GM21367 (cell line): ENCODE data around the gene IL13RA1.
"Not testable (repeated sequence)": the region's sequence is repeated elsewhere in the genome, so short reads cannot be mapped to it uniquely, and the experiment has no call there.

Source experiments
- ATAC-seq: cut with Tn5 transposase; IDR thresholded peaks from one replicate; pipeline ENCODE4 v1.9.1; 2021; ENCODE audit not compliant: unreplicated experiment

The IL13RA1 gene

DNA sequence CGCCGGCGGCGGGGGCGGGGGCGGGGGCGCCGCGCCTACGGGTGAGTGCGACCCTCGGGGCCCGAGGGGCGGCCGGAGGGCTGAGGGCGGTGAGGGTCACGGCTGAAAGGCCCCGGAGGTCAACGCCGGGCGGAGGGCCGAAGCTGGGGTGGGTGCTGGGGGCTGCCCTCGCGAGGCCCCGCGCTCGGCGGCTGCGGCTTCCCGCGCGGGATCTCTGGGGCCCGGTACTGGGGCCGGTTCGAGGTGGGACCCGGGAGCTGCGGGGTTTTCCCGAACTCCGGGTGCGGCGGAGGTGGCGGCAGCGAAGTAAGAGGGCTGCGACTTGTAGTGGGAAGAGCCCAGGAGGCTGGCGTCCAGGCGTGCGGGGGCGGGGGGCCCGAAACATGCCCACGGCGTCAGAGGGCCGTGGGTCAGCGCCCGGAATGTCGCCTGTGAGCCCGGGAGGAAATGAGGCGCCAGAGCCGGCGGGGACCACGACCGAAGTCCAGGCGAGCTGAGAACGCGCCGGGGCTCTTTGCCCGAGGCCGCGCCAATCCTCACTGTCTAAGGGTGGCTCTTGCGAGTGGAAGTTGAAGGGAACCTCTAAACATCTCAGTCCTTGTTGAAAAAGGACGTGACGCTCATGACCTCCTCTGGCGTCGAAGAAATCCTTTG, 407 bp downstream of the IL13RA1 start:
- no peak for ATAC-seq

DNA sequence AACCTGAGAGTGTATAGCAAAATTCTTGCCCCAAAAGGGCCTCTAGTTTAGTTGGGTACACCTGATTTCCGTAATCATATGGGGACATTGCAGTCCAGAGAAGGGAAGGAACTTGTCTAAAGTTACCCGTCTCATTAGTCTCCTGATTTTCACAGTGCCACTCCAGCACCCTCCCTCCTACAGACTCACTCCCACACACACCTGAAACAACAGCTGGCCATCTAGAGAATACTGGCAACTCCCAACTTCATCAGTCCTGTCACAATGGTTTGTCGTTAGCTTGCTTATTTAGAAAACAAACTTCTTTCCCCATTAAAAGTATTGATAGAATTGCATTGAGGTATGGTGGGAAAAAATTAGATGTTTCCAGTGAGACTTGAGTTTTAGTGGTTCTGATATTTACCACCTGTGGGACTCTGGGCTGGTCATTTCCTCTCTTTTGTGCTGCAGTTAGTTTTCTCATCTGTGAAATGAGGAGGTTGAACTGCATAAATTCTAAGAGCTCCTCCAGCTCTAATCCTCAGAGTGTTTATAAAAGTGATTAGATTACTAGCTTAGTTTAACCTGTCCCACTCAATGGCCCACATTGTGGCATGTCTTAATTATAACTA, 1.7 kb downstream of the IL13RA1 start:
- no peak for ATAC-seq

DNA sequence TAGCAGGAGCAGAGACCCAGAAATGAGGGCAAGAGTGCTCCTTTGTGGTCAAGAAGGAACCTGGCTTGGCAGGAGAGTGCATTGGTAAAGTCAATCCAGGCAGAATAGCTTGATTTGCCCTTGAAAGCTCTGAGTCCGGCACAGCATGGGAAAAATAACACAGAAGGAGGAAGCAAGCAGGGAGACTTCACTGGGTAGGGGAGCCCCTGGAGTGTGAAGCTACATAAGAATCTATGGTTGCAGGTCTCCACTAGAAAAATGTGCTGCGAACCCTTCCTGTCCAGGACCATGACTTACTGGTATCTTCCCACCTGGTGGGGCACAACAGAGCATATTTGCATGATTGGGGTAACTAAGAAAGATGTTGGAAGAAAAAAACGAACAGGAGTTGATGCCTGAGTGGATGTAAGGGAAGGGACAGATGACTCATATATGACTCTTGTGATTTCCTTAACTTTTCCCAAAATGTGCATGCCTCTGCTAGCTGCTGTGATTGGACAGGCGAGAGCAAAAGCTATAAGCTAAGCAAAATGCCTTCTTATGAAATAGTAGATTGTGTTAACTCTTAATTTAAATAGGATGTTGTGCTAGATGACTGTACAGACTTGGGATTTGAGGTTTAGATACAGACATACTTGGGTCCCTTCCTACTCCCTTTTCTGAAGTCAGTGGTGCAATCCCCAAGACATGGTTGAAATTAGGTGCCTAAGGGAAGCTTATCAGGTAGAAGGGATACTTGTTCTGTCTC, 3.3 kb downstream of the IL13RA1 start:
- no peak for ATAC-seq

DNA sequence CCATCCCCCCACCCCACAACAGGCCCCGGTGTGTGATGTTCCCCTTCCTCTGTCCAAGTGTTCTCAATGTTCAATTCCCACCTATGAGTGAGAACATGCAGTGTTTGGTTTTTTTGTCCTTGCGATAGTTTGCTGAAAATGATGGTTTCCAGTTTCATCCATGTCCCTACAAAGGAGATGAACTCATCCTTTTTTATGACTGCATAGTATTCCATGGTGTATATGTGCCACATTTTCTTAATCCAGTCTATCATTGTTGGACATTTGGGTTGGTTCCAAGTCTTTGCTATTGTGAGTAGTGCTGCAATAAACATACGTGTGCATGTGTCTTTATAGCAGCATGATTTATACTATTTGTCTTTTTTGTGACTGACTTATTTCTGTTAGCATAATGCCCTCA, 5.1 kb downstream of the IL13RA1 start:
- not testable (repeated sequence) for ATAC-seq

DNA sequence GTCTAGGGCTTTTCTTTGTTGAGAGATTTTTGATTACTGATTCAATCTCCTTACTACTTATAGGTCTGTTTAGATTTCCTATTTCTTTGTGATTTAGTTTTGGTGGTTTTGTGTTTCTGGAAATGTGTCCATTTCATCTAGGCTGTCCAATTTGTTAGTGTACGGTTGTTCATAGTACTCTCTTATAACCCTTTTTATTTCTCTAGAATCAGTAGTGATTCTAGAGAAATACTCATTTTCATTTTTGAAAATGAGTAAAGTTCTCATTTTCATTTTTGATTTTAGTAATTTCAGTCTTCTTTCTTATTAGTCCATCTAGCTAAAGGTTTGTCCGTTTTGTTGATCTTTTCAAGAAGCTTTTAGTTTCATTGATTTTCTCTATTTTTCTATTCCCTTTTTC, 7.5 kb downstream of the IL13RA1 start:
- ATAC-seq = no peak

DNA sequence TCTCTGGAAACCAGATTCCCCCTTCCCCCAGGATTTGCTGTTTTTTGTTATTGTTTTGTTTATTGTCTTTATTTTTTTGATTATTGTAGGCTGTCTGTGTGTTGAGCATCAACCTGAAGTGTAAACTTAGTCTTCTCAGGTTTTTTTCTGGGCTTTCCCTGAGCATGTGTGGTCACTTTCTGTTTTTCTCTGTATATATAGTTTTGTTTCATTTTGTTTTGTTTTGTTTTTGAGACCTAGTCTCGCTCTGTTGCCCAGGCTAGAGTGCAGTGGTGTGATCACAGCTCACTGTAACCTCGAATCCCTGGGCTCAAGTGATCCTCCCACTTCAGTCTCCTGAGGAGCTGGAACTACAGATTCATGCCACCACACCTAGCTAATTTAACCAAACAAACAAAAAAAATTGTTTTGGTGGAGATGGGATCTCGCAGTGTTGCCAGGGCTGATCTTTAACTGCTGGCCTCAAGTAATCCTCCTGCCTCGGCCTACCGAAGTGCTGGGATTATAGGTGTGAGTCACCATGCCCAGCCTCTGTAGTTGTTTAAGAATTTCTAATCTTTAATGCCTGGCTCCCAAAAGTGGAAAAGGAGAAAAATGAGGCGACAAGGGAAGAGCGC, 9.1 kb downstream of the IL13RA1 start:
- ATAC-seq = peak; percentile 87

DNA sequence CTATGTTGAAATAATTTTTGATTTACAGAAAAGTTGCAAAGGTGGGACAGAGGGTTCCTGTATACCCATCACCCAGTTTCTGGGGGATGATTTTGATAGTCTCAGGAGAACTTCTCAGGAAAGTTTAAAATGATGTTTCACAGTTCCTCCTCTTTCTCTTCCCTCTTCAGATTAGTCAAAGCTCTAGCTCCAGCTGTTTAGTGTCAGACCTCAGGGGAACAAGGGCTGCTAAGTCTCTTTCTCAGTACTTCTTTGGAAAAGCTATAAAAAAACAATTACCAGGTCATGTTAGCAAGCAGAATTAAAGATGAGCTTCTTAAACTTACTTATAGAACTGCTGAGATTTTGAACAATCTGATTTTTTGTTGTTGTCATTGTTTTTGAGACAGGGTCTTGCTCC, 12.2 kb downstream of the IL13RA1 start:
- ATAC-seq = no peak

DNA sequence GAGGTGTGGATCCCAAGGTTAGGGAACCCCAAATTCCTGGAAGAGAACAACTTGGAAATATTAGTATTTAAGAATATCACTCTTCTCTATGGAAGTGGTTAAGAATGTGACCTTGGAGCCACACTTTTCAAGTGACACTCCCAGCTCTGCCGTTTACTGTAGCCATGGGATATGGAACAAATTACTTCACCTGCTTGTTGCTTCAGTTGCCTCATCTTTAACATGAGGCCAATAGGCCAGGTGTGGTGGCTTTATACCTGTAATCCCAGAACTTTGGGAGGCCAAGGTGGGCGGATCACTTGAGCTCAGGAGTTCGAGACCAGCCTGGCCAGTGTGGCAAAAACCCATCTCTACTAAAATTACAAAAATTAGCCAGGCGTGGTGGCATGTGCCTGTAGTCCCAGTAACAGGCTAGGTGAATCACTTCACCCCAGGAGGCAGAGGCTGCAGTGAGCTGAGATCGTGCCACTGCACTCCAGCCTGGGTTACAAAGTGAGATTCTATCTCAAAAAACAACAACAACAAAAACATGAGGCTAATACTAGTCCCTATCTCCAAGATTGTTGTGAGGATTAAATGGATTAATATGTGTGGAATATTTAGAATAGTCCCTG, 13.0 kb downstream of the IL13RA1 start:
- no peak for ATAC-seq

DNA sequence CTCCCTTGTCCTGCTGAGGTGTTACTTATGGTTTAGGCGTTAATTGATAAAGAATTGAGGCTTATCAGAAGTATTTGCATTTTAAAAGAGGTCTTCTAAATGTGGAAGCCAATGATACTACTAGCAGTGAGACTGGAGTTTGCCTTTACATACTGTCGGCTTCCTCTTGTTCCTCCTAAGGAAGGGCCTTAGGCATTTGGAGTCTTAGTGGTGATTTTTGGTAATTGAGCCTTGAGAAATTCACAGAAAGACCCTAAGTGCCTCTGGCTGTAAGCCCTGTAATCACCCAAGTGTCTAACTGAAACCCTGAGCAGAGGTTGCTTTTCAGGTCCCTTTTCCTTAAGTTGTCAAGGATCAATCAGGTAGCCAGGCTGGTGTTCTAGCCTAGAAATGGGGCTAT, 14.8 kb downstream of the IL13RA1 start:
- ATAC-seq = no peak

DNA sequence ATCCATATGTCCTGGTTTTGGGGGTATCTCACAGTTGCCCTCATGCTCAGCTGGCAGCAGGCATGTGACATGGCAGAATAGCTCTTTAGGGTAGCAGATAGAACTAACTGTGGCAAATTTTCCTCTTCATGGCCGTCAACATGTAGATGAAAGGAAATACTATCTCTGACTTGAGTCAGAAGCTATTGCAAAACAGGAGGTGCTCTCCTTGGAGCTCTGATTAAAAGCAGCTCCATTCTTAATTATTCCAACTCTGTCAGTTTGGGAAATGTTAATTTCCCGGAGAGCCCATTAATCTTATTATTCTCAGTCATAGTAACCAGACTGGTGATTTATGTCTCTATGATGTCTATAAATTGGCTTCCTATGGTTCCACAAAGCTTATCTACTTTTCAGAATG, 18.2 kb downstream of the IL13RA1 start:
- no peak for ATAC-seq

DNA sequence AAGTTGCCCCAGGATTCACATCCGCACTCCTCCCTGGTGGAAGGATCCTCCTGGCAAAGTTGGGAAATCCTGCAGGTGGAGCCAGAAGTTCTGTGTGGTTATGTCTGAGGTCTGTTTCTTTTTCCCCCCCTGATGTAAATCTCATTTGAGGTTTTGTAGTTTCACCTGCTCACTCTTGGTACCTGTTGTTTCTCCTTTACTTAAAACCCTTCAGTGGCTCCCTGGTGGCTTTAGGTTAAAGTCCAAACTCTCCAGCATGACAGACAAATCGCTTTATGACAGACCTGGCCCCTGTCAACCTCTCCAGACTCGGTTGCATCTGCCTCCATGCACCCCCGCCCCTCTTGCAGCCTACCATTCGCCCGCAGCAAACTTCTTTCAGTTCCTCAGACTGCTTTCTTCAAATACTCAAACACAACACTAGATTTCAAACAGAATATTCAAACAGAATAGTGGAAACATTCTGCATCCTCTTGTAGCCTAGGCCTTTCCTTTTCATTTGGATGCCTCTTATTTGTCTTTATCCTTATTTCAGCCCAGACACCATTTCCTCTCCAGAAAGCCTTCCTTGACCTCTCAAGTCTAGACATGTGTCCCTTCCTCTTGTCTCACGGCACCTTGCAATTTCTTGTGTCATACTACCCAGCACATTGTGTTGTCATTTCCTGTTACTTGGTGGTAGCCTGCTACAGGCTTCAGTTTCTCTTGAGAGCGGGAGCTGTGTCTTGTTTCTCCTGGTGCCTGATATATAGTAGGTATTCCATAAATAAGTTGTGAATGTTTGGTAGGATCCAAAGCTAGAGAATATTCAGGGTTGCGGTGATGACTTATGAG, 24.8 kb downstream of the IL13RA1 start:
- ATAC-seq = peak; percentile 83

DNA sequence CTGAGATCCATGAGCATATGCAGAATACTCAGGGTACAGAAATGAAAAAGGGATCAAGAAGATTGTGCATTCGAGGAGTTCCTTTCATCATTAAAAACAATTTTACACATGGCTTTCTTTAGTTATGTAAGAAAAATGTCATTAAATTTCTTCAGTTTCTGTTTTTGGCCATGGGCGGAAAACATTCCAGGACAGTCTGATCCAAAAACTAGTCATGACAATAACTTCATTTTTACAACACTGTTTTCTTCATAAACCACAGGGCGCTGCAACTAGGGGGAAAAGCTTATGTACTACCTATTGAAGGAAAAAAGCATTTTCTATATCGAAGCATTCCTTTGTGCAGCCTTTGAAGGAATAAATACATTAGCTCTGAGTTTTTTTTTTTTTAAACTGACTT, 28.2 kb downstream of the IL13RA1 start:
- no peak for ATAC-seq

DNA sequence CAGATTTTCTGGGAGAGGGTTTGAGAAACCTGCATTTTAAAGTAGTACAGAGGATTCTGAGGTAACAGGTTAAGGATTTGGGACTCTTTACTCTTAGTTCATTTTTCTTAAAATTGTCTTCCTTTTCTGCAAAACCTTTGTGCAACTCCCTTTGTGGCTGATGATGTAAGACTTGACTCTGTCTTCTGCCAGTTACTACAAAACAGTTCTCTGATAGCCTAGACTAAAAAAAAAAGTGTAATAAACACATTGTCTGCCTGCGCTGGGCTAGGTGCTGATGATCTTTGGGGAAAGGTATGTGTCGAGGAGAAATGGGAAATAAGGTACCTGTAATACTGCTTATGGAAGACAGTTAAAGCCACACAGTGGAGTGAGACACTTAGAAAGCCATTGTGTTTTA, 28.7 kb downstream of the IL13RA1 start:
- ATAC-seq = no peak

DNA sequence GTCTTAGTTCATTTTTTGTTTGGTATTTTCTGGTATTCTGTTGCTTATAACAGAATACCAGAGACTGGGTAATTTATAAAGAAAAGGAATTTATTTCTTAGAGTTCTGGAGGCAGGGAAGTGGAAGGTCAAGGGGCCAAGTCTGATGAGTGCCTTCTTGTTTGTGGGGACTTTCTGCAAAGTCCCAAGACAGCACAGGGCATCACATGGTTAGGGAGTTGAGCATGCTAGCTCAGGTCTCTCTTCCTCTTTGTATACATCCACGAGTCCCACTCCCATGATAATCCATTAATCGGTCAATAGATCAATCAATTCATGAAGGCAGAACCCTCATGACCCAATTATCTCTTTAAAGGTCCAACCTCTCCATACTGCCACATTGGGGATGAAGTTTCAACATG, 31.1 kb downstream of the IL13RA1 start:
- no peak for ATAC-seq

DNA sequence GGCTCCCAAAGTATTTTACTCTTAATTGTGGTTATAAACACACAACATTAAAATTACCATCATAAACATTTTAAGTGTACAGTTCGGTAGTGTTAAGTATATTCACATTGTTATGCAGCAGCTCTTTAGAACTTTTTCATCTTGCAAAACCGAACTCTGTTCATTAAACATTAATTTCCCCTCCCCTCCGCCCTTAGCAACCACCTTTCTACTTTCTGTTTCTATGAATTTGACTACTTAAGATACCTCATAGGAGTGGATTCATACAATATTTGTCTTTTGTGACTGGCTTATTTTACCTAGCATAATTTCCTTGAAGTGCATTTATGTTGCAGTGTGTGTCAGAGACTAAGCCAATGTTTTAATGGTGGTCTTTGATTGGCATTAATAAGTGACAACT, 32.6 kb downstream of the IL13RA1 start:
- ATAC-seq = no peak

DNA sequence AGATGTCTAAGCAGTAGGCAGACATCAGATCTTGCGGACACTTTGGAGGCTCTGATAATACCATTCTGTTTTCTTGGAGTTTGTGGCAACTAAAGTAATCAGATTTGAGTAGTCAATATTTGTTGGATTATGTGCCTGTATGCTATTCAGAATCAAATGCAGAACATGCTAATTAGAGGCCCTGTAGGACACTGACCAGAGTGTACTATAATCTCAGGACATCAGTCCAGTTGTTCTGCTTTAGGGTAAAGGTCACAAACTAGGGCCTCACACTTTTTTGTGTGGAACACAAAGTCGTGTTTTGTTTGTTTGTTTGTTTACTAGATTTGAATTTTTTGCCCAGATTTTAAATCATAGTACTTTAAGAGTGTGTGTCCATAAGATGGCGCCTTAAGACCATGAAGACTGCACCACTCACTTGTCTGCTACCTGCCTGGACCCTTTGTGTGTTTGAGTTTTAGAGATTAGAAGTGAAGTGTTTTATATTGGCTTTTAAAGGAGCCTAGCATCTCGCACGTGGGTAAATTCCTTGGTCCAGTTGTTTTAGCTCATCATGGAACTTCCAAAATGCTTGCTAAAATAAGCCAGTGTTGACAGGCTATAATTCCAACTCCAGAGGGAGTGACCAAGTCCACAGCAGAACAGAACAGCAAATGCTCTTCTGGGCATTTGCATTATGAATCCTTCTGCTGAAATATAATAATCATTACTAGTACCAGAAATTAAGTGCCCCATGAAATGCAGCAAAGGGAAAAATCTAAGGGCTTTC, 34.7 kb downstream of the IL13RA1 start:
- ATAC-seq = no peak

DNA sequence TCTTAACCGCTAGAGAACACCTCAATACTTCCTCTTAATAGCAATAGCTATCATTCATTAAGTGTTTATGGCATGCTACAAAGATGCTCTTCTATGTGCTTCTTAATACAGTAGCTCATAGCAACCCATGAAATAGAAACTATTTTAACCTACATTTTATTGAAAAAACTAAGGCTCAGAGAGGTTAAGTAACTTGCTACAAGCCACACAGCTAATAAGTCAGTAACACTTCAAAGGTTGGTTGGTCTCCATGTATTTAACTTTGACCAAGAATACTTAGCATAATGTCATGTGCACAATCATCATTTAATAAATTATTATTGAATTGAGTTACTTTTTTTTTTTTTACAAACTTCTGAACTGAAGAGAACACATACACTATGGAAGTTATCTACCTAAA, 36.1 kb downstream of the IL13RA1 start:
- ATAC-seq = no peak

DNA sequence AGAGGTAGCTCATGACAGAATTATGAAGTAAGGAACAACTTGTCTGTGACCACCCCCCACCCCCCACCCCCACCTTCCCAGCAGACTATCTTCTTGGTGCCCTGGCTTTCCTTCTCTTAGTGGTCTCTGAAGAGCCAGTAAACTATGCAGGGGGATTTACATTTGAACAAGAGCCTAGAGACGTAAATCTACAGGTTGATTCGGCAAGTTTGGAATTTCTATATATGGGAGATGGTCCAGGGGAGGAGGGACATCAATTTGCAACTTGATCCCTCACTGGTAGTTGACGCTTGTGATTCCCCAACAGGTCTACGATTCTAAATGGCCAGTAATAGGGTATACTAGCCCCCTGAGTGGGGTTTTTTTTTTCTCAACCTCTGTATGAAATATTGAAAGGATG, 36.7 kb downstream of the IL13RA1 start:
- ATAC-seq = no peak

DNA sequence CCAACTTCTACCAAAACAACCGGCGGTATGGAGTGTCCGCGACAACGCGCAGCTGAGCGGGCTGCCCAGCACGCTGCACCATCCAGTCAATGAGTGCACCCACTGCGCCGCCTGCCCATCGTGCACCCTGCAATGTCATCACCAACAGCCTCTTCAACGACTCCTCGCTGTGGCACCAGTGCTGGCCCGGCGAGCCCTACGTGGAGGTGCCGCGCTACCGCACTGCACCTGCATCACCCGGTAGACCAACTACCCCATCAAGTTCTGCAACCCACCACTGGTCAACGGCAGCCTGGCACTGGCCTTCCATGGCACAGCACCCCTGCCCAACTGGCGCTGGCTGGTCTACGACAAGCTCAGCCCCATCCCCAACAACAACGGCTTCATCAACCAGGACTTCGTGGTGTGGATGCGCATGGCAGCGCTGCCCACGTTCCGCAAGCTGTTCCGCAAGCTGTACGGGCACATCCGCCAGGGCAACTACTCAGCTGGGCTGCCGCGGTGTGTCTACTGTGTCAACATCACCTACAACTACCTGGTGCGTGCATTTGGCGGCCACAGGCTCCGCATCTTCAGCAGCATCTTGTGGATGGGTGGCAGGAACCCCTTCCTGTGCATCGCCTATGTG, 42.8 kb downstream of the IL13RA1 start:
- no peak for ATAC-seq
